Body of pancreas (tissue), 4 donors: ENCODE results near the gene KIF23. TPM values are rescaled to one million over a fixed set of nuclear protein-coding genes. Genes with fewer than 3 reads are reported as not detected.
"Not testable (repeated sequence)": the region's sequence is repeated elsewhere in the genome, so short reads cannot be mapped to it uniquely, and the experiment has no call there.

Source experiments
- ATAC-seq: fragments of 150-250 bp; one replicate; pipeline ENCODE4 v1.9.1; 2016
- DNase-seq, 4 donors: peaks; one replicate each; pipeline ENCODE4 v3.0.0-alpha.2; 2019
- H3K27ac ChIP-seq, 4 donors: fragments of 200-600 bp; sonication (generic); 1 replicate in 3 of 4; 2 replicates in 1 of 4; pipeline versions ENCODE4 v1.5.1 to v1.6.1; 2016 to 2019; ENCODE audit warnings: mild to moderate bottlenecking in 1 of 4, mixed read lengths in 1 of 4, moderate library complexity in 1 of 4
- H3K27me3 ChIP-seq, 2 donors: fragments of 200-600 bp; sonication (generic); one replicate each; pipeline ENCODE4 v1.6.0; 2016; ENCODE audit warnings: mild to moderate bottlenecking in 1 of 2
- H3K36me3 ChIP-seq, 2 donors: fragments of 200-600 bp; sonication (generic); replicated peaks in 1 of 2; 2 replicates each; pipeline ENCODE4 v1.5.1; 2016; ENCODE audit warnings: low read depth in 2 of 2; ENCODE audit not compliant: insufficient read depth in 1 of 2
- H3K4me1 ChIP-seq: fragments of 200-600 bp; sonication (generic); one replicate; pipeline ENCODE4 v1.6.0; 2016
- H3K4me3 ChIP-seq, 2 donors: fragments of 200-600 bp; sonication (generic); 1 replicate in 1 of 2; 2 replicates in 1 of 2; pipeline ENCODE4 v1.5.1; 2016 to 2019
- H3K9me3 ChIP-seq, 3 donors: fragments of 200-600 bp; sonication (generic); 1 replicate in 2 of 3; 2 replicates in 1 of 3; pipeline ENCODE4 v1.5.1; 2016
- CTCF ChIP-seq, 7 experiments: fragments of 450-650 bp in 4 of 7; fragments of 200-600 bp in 3 of 7; sonication (generic) in 3 of 7; IDR thresholded peaks; one replicate each; pipeline ENCODE4 v1.5.1; 2016 to 2019; ENCODE audit warnings: antibody characterized with exemption in 7 of 7
- POLR2A ChIP-seq, 3 donors: fragments of 450-650 bp; IDR thresholded peaks; one replicate each; pipeline ENCODE4 v1.6.1; 2016; ENCODE audit warnings: antibody characterized with exemption in 3 of 3, mild to moderate bottlenecking in 2 of 3
- WGBS, 2 donors: methylation state at CpG; one replicate each; pipeline ENCODE4 v1.1.5; 2017; 5-methylcytosine and 5-hydroxymethylcytosine counted together
- intact Hi-C: fragments of 100-400 bp; cut with DNase I; formaldehyde crosslinking; loops from one replicate; pipeline ENCODE4 v1.15.1; 2023
- total RNA-seq, 2 donors: library from RNA; depleted of rRNA; stranded (reverse); fragments of >200 nt; gene quantifications; one replicate each; pipeline ENCODE4 v1.1.0, GENCODE V29; 2016

KIF23 gene
- total RNA-seq, 2 donors from 2014 or later = 0.99 to 2.9 TPM

- WGBS, 2 donors = 88 to 98% methylated on average over 5 of the region's 5 CpGs
- no peaks in the 10 kb centered on the region for H3K9me3 ChIP-seq
- DNase-seq (no peak), ATAC-seq (no peak)
- intact Hi-C loops = no loop called here
- peaks cover 3% of the 10 kb centered on the region for H3K4me1 ChIP-seq
- TF ChIP-seq POLR2A (IDR thresholded peaks at IDR 0.05) = no peak
- no peak for TF ChIP-seq CTCF (IDR thresholded peaks at IDR 0.05)
- no peaks in the 10 kb centered on the region for H3K36me3 ChIP-seq
- no peak overlapping the region for H3K4me3 ChIP-seq
- H3K27ac ChIP-seq = no peak overlapping the region
- no peaks in the 10 kb centered on the region for H3K27me3 ChIP-seq
Observed at GRCh38 chr15:69443032-69443611, 29.0 kb downstream of the KIF23 start.

- Histone ChIP-seq H3K4me1 (no peaks in the 10 kb centered on the region), H3K27me3 (no peaks in the 10 kb centered on the region), H3K4me3 (no peak overlapping the region), H3K27ac (no peak overlapping the region), H3K36me3 (no peaks in the 10 kb centered on the region), H3K9me3 (no peaks in the 10 kb centered on the region)
- TF ChIP-seq CTCF (IDR thresholded peaks at IDR 0.05) = no peak
- TF ChIP-seq POLR2A (IDR thresholded peaks at IDR 0.05) = no peak
- 96 to 98% methylated on average over 7 of the region's 7 CpGs for WGBS, 2 donors
- intact Hi-C loops = no loop called here
- DNase-seq (no peak), ATAC-seq (no peak)
Observed at GRCh38 chr15:69444686-69445085, 30.5 kb downstream of the KIF23 start.

GRCh38 chr15:69446953-69447352 is 32.8 kb downstream of the KIF23 start:
- no peaks in the 10 kb centered on the region for H3K36me3 ChIP-seq
- intact Hi-C loops = no loop called here
- no peak for ATAC-seq
- 87 to 92% methylated on average over 2 of the region's 2 CpGs for WGBS, 2 donors
- peaks cover 4% of the 10 kb centered on the region for H3K4me1 ChIP-seq
- no peaks in the 10 kb centered on the region for H3K27me3 ChIP-seq
- TF ChIP-seq POLR2A (IDR thresholded peaks at IDR 0.05) (no peak), CTCF (IDR thresholded peaks at IDR 0.05) (no peak)
- H3K4me3 ChIP-seq = no peak overlapping the region
- DNase-seq = no peak
- no peak overlapping the region for H3K27ac ChIP-seq
- no peaks in the 10 kb centered on the region for H3K9me3 ChIP-seq

- H3K9me3 ChIP-seq, DNase-seq, ATAC-seq, H3K4me3 ChIP-seq, H3K27me3 ChIP-seq, H3K27ac ChIP-seq, intact Hi-C loops, H3K36me3 ChIP-seq: not testable (repeated sequence)
- H3K4me1 ChIP-seq = peaks cover 26% of the 10 kb centered on the region
- WGBS, 2 donors = 96 to 98% methylated on average over 3 to 4 of the region's 4 CpGs
Observed at GRCh38 chr15:69450221-69450620, 36.1 kb downstream of the KIF23 start.

GRCh38 chr15:69450968-69451695 is 37.0 kb downstream of the KIF23 start:
- no peaks in the 10 kb centered on the region for H3K27me3 ChIP-seq
- intact Hi-C loops = no loop called here
- peaks cover 30% of the 10 kb centered on the region for H3K4me1 ChIP-seq
- TF ChIP-seq CTCF (IDR thresholded peaks at IDR 0.05) (no peak), POLR2A (IDR thresholded peaks at IDR 0.05) (no peak)
- ATAC-seq = no peak
- WGBS, 2 donors = 83 to 92% methylated on average over 12 of the region's 12 CpGs
- DNase-seq = no peak
- H3K9me3 ChIP-seq = no peaks in the 10 kb centered on the region
- no peak overlapping the region for H3K27ac ChIP-seq
- no peak overlapping the region for H3K4me3 ChIP-seq
- H3K36me3 ChIP-seq = peaks cover 0 to under 1% of the 10 kb centered on the region in 2 donors
